HPDE6-E6E7 (cell line): Measurements from ENCODE around the gene SESN2.
"Not testable (repeated sequence)": the region's sequence is repeated elsewhere in the genome, so short reads cannot be mapped to it uniquely, and the experiment has no call there.

ENCODE experiments used
- DNase-seq: peaks from one replicate; pipeline ENCODE4 v3.0.0; 2011; ENCODE audit warnings: missing footprints; ENCODE audit errors: extremely low spot score

SESN2 gene

GRCh38 chr1:28288487-28288886, 29.2 kb downstream of the SESN2 start:
- no peak for DNase-seq

DNA sequence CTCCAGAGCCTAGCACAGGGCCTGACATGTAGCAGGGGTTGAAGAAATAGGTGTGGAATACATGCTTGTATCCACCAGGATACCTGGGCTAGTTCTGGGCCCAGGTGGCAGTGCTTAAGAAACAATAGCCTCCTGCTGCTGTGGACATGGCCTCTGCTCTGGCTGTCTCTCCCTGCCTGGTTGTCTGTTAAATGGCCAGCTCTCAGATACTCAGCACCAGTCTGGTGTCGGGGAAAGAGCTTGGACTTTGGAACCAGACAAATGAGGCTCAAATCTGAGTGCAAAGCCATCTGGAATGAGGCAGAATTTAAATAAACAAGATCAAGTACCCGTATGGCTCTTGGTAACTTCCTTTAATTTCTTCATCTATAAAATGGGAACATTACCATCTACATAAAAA, 31.5 kb downstream of the SESN2 start:
- no peak for DNase-seq

DNA sequence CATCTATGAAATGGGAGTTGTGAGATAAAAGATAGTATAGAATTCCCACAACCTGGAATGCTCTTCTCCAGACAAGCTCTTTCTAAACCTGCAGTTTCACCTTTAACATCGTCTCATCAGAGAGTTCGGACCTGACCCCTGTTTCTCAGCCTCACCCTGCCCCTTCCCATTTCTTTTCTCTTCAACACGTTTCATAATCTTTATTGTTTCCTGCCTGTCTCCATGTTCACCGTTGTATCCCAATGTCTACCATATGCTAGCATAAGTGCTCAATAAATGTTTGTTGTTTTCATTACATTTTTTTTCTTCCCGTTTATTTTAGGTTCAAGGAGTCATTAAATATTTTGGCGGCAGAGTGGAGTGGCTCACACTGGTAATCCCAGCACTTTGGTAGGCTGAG, 32.4 kb downstream of the SESN2 start:
- no peak for DNase-seq

DNA sequence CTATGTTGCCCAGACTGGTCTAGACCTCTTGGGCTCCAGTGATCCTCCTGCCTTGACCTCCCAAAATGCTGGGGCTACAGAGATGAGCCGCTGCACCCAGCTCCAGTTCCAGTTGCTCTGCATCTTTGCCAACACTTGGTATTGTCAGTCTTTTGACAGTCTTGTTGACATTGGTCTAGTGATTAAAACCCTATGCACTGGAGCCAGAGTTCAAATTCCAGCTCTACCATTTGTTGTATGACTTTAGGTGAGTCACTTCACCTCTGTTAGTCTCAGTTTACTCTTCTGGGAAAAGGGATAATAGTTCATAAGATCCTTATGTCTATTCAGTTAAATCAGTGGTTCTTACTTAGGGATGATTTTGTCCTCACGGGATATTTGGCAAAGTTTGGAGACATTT, 36.6 kb downstream of the SESN2 start:
- no peak for DNase-seq

GRCh38 chr1:28296401-28297261, 37.3 kb downstream of the SESN2 start:
- DNase-seq, result no peak

- no peak for DNase-seq
Observed at GRCh38 chr1:28297826-28298225, 38.5 kb downstream of the SESN2 start.

DNA sequence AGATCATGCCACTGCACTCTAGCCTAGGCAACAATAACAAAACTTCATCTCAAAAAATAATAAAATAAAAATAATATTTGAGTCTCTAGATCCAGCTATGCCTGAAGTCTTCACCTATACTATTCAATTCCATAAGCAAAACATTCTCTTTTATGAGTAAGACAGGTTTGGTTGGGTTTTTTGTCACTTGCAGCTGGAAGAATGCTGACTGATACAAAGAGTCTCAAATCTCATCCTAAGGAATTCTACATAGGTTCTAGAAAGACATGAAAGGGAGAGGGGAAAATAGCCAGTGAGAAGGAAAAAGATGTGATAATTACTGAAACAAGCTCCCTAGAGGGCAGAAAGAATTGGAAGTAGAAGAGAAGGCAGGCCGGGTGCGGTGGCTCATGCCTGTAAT, 39.1 kb downstream of the SESN2 start:
- no peak for DNase-seq

- no peak for DNase-seq
Observed at GRCh38 chr1:28301368-28302174, 42.3 kb downstream of the SESN2 start.

DNA sequence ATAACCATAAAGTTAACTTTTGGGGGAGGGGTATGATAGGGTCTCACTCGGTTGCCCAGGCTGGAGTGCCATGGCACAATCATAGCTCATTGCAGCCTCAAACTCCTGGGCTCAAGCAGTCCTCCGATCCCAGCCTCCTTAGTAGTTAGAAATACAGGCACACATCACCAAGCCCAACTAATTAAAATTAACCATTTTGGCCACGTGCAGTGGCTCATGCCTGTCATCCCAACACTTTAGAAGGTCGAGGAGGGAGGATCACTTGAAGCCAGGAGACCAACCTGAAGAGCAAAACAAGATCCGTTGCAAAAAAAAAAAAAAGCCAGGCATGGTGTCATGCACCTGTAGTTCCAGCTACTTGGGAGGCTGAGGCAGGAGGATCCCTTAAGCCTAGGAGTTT, 42.9 kb downstream of the SESN2 start:
- DNase-seq, result no peak

- no peak for DNase-seq
Observed at GRCh38 chr1:28306301-28306949, 47.1 kb downstream of the SESN2 start.

DNA sequence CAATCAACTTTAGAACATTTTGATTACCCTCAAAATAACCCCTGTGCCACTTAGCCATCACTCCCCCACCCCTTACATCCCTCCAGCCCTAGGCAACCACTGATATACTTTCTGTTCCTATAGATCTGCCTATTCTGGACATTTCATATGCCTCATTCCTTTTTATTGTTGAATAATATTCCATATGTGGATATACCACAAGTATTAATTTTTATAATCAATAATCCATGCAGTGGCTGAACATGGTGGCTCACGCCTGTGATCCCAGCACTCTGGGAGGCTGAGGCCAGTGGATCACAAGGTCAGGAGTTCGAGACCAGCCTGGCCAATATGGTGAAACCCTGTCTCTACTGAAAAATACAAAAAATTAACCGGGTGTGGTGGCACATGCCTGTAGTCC, 49.4 kb downstream of the SESN2 start:
- no peak for DNase-seq

DNA sequence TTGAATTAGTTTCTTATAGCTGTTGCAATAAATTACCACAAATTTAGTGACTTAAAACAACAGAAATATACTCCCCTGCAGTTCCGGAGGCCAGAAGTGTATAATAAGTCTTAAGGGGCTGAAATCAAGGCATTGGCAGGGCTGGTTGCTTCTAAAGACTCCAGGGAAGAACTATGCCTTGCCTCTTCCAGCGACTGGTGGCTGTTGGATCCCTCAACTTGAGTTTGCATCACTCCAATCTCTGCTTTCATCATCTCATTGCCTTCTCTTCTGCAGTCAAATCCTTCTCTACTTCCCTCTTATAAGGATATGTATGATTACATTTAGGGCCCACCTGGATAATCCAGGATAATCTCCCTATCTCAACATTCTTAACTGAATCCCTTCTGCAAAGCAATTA, 50.4 kb downstream of the SESN2 start:
- no peak for DNase-seq

- DNase-seq, result peak; percentile 73
Observed at GRCh38 chr1:28313702-28314546, 54.6 kb downstream of the SESN2 start.

DNA sequence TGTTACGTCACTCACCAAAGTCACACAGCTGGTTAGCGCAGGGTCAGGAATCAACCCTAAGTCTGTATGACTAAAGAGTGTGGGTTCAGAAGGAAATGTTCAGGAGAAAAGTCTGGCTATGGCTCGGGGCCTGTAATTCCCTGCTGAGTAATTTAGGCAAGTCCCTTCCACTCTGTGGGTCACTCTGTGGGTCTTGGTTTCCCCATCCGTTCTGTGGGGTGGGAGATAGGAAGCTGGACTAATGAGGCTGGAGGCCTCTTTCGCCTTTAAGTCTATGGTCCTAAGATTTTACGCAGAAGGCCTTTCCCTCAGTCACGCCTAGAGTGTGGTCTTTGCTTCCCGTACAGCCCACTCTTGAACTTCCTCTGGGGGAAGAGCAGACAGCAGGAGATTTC, 55.2 kb downstream of the SESN2 start:
- no peak for DNase-seq

DNA sequence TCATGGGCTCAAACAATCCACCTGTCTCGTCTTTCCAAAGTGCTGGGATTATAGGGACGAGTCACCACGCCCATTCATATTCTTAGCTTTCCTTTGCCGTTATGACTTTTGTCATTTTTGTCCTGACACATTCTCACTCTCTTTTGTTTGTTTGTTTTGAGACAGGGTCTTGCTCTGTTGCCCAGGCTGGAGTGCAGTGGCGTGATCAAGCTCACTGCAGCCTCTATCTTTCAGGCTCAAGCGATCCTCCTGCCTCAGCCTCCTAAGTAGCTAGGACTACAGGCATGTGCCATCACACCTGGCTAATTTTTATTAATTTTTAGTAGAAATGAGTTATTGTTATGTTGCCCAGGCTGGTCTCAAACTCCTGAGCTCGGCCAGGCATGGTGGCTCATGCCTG, 57.7 kb downstream of the SESN2 start:
- DNase-seq, result no peak

DNA sequence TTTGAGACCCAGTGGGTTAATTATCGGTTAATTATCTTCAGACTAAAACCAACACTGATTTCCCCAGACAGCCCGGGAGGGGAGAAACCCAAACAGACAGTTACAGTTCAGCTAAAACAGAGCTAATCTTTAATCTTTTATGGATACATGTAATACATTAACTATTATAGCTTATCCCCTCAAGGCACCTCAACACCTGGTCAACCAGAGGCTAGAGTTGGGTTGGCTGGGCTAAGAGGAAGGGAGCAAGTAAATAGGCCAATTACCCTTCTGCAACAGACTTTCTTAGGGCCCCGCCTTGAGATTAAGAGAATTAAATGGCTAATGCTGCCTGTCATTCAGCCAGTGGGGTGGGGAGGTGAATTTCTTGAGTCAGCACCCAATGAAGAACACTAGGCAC, 62.9 kb downstream of the SESN2 start:
- DNase-seq, result no peak

DNA sequence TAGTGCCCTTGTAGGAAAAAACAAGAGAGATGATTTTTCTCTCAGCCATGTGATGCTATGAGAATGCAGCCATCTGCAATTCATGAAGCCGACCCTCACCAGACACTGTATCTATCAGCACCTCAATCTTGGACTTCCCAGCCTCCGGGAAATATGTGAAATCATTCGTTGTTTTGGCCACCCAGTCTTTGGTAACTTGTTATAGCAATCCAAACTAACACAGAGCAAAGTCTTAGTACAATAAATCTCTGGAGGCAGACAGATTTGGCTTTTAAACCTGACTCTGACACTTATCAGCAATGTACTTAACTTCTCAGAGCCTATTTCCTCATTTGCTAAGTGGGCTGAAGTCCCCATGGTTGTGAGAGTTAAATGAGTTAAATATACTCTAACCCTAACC, 64.4 kb downstream of the SESN2 start:
- DNase-seq, result no peak

DNA sequence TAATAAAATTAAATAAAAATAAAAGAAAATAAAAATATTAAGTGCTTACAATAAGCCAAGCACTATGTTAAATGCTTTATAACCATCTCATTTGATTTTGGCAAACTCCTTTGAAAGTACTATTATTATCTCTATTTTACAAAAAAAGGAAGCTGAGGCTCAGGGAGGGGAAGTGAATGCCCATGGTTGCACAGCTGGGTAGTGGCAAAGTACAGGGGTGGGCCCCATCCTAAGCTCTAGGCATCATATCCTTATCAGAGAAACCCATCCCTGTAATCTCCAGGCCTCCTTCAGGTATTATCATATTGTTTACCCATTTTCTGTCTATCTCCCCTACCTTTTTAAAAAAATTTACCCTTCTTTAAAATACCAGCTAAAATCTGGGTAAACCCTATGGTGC, 67.2 kb downstream of the SESN2 start:
- no peak for DNase-seq

DNA sequence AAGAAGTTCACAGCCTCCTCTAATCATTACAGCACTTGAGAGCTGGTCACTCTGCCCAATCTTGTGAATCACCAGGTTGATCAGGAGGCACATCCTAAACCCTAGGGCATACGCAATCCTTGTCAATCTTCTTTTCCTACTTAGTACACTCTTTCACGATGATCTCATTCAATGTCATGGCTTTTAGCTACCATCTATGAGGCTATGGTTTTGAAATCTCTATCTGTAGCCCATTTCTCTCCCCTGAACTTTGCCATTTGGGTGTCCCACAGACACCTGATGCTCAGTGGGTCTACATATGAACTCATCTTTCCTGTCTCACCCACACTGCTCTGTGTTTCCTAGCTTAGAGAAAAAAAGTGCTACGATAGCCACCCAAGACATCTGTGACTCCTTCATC, 67.7 kb downstream of the SESN2 start:
- DNase-seq, result peak; percentile 31

DNA sequence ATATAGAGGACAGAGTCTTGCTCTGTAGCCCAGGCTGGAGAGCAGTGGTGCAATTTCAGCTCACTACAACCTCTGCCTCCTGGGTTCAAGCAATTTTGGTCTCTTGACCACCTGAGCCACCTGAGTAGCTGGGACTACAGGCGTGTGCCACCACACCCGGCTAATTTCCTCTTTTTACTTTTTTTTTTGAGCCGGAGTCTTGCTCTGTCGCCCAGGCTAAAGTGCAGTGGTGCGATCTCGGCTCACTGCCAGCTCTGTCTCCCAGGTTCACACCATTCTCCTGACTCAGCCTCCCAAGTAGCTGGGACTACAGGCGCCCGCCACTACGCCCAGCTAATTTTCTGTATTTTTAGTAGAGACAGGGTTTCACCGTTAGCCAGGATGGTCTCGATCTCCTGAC, 68.1 kb downstream of the SESN2 start:
- DNase-seq, result not testable (repeated sequence)

GRCh38 chr1:28328228-28328648, 68.9 kb downstream of the SESN2 start:
- no peak for DNase-seq
